ENCODE data around the gene SLCO3A1.

Gene SLCO3A1

DNA sequence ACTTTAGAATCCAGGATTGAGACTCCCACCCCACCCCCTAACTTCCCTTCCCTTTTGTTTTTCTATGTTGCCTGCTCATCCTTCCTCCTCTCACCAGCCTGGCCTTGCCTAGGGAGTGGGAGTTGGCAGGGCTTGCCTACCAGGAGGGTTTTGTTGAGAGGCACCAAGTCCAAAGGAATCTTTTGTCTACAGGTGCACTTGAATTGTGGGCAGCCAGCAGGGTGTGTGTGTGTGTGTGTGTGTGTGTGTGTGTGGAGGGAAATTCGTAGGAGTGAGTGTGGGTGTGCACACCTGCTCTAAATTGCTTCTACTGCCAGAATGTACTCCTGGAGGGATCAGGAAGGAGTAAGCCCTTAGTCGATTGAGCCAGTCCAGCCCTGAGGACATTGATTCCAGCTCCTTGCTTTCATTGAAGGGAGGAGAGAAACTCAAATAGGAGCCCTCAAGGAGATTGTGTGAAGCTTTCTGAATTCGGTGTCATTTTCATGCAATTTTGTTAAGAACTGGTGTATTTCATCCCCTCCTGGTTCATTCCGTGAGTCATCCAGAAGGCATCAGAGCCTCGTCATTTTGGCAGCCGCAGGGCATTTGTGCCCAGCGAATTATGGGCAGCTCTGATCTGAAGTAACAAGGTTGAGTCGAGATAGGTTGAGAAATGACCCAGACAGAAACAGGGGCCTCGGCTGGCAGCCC is 112.1 kb downstream of the SLCO3A1 start:
- no peak overlapping the region for H3K4me3 ChIP-seq (ENCODE audit: low read length)
- peak; percentile 96 for DNase-seq (ENCODE audit: low read depth)
- TF ChIP-seq, protein P1, sequence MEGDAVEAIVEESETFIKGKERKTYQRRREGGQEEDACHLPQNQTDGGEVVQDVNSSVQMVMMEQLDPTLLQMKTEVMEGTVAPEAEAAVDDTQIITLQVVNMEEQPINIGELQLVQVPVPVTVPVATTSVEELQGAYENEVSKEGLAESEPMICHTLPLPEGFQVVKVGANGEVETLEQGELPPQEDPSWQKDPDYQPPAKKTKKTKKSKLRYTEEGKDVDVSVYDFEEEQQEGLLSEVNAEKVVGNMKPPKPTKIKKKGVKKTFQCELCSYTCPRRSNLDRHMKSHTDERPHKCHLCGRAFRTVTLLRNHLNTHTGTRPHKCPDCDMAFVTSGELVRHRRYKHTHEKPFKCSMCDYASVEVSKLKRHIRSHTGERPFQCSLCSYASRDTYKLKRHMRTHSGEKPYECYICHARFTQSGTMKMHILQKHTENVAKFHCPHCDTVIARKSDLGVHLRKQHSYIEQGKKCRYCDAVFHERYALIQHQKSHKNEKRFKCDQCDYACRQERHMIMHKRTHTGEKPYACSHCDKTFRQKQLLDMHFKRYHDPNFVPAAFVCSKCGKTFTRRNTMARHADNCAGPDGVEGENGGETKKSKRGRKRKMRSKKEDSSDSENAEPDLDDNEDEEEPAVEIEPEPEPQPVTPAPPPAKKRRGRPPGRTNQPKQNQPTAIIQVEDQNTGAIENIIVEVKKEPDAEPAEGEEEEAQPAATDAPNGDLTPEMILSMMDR (IDR thresholded peaks at IDR 0.05; ENCODE audit: insufficient read depth, low read depth, low read length, missing control alignments) = no peak

DNA sequence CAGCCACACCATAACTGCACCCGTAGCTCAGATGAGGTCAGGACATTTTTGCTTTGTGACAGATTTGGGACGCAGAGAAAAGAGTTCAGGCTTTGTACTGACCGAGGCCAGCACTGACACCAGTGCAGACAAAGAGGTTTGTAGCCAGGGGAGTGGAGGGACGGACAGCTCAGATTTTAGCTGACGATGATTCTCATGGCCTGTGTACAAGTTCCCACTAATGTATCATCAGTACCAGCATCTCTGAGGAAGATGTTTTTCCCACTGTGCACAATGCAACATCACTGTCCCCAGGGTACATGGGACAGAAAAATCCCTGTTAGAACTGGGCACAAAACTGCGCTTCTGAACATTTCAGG is 112.7 kb downstream of the SLCO3A1 start:
- TF ChIP-seq, protein P1 (IDR thresholded peaks at IDR 0.05; ENCODE audit: insufficient read depth, low read depth, low read length, missing control alignments) = no peak
- no peak for DNase-seq (ENCODE audit: low read depth)
- no peak overlapping the region for H3K4me3 ChIP-seq (ENCODE audit: low read length)

DNA sequence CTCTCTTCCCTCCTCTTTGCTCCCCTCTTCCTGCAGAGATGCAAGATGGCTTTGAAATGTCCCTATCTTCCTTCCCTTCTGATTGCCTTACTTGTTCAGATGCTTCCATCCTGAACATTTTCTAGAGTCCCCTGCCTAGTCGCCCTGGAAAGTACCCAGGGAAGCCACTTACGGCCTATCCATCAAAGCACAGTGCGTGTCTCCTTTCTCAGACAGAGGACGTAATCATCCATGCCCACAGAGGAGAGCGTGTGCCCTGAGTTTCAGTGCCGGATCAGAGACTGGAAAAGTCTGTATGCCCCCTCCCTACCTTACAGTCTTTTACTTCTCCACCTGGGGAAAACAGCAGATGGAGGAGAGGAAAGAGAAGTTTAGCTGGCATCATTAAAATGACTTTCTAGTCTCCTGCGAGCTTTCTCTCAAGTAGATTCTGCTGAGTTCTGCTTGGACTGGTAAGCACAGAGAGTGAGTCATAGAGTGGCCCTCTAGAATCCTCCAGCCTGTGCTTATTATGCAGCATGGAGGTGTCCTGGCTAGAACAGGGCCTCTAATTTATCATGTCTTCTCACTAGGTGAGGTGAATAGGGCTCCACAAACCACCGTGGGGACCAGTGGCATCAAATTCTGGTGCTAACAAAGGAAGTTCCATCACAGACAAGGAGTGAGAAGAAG is 114.6 kb downstream of the SLCO3A1 start:
- no peak overlapping the region for H3K4me3 ChIP-seq (ENCODE audit: low read length)
- TF ChIP-seq, protein P1 (IDR thresholded peaks at IDR 0.05; ENCODE audit: insufficient read depth, low read depth, low read length, missing control alignments) = no peak
- peak; percentile 62 for DNase-seq (ENCODE audit: low read depth)

DNA sequence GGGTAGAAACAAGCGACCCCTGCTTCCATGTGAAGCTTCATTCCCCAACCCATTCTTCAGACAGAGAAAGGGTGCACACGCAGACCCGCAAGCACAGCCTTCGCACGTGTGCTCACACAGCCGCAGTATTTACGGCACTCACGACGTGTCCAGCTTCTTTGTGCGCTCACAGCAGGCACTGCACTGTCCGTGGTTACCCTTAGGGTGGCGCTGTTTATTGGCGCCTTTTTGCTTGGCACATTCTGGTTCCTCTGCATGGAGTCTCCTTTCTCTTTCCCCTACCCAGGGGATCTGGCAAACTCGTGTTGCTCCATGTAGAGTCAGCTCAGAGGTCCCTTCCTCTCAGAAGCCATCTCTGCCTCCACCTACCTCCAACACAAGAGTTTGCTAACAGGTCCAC is 115.1 kb downstream of the SLCO3A1 start:
- TF ChIP-seq, protein P1 (IDR thresholded peaks at IDR 0.05; ENCODE audit: insufficient read depth, low read depth, low read length, missing control alignments) = peak; percentile 15
- H3K4me3 ChIP-seq (ENCODE audit: low read length) = no peak overlapping the region
- no peak for DNase-seq (ENCODE audit: low read depth)

DNA sequence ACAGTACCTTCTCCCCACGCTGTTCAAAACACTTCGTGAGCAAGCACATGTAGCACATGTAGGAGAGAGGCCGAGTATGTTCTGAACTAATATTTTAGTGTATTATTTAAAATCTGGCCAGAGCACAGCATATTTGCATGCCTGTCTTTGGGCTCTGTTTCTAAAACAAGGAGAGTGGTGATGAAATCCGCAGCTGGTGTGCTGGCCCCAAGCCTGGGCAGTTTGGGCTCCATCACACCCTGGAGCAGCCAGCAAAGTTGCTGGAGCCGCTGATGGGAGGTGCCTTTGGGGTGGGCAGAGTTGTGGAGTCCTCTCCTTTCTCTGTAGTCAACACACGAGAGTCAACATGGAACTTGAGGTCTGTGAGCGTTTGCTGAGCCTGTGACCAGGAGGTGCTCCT is 116.6 kb downstream of the SLCO3A1 start:
- DNase-seq (ENCODE audit: low read depth) = no peak
- TF ChIP-seq, protein P1 (IDR thresholded peaks at IDR 0.05; ENCODE audit: insufficient read depth, low read depth, low read length, missing control alignments) = no peak
- no peak overlapping the region for H3K4me3 ChIP-seq (ENCODE audit: low read length)

DNA sequence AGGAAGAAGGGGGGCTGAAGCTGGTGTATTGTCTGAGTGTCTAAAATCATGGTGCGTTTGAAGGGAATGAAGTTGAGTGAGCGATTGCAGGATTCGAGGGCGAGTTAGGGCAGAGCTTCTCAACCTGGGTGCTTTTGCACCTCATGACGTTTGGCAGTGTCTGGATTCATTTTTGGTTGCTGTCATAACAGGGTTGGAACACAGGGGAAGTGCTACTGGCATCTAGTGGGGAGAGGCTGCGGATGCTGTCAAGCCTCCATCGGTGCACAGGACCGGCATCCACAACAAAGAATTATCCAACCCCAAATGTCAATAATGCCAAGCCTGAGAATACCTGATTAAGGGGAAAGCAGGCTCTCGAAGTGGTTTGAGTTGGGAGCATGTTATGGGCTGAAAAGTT is 120.0 kb downstream of the SLCO3A1 start:
- peak; percentile 86 for DNase-seq (ENCODE audit: low read depth)
- TF ChIP-seq, protein P1 (IDR thresholded peaks at IDR 0.05; ENCODE audit: insufficient read depth, low read depth, low read length, missing control alignments) = peak; percentile 75

DNA sequence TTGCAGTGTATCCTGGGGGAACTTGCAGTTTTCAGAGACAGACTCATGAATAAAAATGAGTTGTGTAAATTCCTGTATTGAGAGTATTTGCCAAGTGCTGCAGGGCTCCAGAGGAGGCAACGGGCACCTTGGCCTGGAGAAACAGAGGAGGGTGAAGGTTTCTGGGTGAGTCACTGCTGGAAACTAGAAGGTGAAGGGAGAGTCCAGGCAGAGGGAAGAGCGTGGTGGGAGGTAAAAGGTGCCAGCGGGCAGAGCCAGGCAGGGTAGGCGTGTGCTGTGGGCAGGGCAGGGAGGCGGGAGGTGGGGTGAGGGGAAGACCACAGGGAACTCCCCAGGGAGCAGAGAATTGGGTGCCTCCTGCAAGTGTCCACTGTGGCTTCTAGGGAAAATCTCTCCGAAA is 120.8 kb downstream of the SLCO3A1 start:
- no peak overlapping the region for H3K4me3 ChIP-seq (ENCODE audit: low read length)
- TF ChIP-seq, protein P1 (IDR thresholded peaks at IDR 0.05; ENCODE audit: insufficient read depth, low read depth, low read length, missing control alignments) = no peak
- DNase-seq (ENCODE audit: low read depth) = peak; percentile 76

More for the DNA sequence above, 120.0 kb downstream of the SLCO3A1 start:
- H3K4me3 ChIP-seq (ENCODE audit: low read length) = no peak overlapping the region

Data from epithelial cell of esophagus (primary cell).